ENCODE results near the gene PTGFRN. TPM values are rescaled to one million over a fixed set of nuclear protein-coding genes. Genes with fewer than 3 reads are reported as not detected.

Gene PTGFRN
- total RNA-seq, result 66.7 and 108 TPM in 2 replicates

GRCh38 chr1:116909512-116910378 lies at the start of gene PTGFRN:
Gene PTGFRN, plus strand, starts transcription at chr1:116909916. Its CDS starts 288 bp downstream, at chr1:116910204.

GRCh38 chr1:117001254-117001927 lies 91.7 kb downstream of the PTGFRN start, which contains the start of gene CD101:
Gene CD101, plus strand, starts transcription at chr1:117001760. Its CDS starts 58 bp downstream, at chr1:117001818.

Other genes with a start within 250 kb of the PTGFRN start
- gene IGSF3, start 242.2 kb upstream of the PTGFRN start, total RNA-seq, result 0.26 and 1.6 TPM in 2 replicates
- not detected in 2 replicates for gene CD2, start 155.5 kb upstream of the PTGFRN start, total RNA-seq
- 0.36 and 0.59 TPM in 2 replicates for gene CD101, start 91.8 kb downstream of the PTGFRN start, total RNA-seq
- 10.9 and 11.9 TPM in 2 replicates for gene TTF2, start 150.4 kb downstream of the PTGFRN start, total RNA-seq
- 1.9 and 3.3 TPM in 2 replicates for gene TRIM45, start 211.8 kb downstream of the PTGFRN start, total RNA-seq

Measured in smooth muscle cell of the pulmonary artery (primary cell).